ENCODE data around the gene IFNK.

The IFNK gene, protein sequence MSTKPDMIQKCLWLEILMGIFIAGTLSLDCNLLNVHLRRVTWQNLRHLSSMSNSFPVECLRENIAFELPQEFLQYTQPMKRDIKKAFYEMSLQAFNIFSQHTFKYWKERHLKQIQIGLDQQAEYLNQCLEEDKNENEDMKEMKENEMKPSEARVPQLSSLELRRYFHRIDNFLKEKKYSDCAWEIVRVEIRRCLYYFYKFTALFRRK

GRCh38 chr9:27524236-27524635 lies at the start of gene IFNK:
Gene IFNK, plus strand, starts transcription at chr9:27524290. Its CDS starts 47 bp downstream, at chr9:27524337.
- Histone ChIP-seq H3K27me3 (replicated peaks; ENCODE audit: control insufficient read depth, insufficient read depth, low read length) (no peaks in the 10 kb centered on the region), H3K36me3 (ENCODE audit: control insufficient read depth, insufficient read depth, low read length) (no peaks in the 10 kb centered on the region), H3K4me3 (replicated peaks; ENCODE audit: low read depth, low read length) (no peak within 1 kb of the TSS)
- no peak for DNase-seq (ENCODE audit: extremely low read depth, insufficient read length)
- TF ChIP-seq, protein P1, sequence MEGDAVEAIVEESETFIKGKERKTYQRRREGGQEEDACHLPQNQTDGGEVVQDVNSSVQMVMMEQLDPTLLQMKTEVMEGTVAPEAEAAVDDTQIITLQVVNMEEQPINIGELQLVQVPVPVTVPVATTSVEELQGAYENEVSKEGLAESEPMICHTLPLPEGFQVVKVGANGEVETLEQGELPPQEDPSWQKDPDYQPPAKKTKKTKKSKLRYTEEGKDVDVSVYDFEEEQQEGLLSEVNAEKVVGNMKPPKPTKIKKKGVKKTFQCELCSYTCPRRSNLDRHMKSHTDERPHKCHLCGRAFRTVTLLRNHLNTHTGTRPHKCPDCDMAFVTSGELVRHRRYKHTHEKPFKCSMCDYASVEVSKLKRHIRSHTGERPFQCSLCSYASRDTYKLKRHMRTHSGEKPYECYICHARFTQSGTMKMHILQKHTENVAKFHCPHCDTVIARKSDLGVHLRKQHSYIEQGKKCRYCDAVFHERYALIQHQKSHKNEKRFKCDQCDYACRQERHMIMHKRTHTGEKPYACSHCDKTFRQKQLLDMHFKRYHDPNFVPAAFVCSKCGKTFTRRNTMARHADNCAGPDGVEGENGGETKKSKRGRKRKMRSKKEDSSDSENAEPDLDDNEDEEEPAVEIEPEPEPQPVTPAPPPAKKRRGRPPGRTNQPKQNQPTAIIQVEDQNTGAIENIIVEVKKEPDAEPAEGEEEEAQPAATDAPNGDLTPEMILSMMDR (IDR thresholded peaks at IDR 0.05; ENCODE audit: insufficient read depth, low read length, poor library complexity, severe bottlenecking), result no peak

DNA sequence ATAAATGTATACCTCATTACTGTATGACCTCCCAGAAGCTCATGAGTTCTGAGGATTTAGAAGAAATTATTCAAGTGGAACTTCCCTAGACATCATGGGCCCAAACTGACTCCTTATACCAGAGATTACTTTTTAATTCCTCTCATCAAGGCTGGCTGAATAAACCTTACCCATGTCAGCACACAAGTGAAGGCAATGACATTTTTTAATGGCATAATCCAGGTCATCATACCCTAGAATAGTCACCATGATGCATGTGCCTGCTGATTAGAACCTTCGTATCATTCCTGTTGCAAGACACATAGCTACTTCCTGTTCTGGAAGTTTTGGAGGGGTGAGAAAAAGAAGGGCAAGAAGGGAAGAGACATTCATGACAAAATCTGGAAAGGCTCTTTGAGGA lies 49.8 kb upstream of the IFNK start:
- DNase-seq (ENCODE audit: extremely low read depth, insufficient read length), result no peak
- TF ChIP-seq, protein P1 (IDR thresholded peaks at IDR 0.05; ENCODE audit: insufficient read depth, low read length, poor library complexity, severe bottlenecking), result no peak

DNA sequence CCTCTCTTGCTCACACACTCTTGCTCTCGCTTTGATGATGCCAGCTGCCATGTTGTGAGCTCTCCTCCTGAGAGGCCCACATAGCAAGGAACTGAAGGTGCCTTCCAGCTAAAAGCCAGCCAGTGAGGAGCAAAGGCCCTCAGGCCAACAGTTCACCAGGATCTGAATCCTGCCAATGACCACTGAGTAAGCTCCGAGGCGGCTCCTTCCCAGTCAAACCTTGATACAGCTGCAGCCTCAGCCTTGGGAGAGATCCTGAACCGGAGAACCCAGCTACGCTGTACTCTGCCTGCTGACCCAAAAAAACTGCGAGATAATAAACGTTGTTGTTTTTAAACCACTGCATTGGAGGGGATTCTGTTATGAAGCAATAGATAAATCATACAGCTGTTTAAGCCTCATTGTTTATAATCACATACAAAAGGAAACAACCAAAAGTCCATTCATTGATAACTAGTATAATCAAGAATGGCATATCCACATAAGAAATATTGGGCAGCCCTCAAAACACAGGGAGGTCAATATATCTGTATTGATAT lies 49.0 kb upstream of the IFNK start:
- H3K27me3 ChIP-seq (replicated peaks; ENCODE audit: control insufficient read depth, insufficient read depth, low read length), result no peaks in the 10 kb centered on the region
- no peak overlapping the region for H3K4me3 ChIP-seq (replicated peaks; ENCODE audit: low read depth, low read length)
- H3K36me3 ChIP-seq (ENCODE audit: control insufficient read depth, insufficient read depth, low read length), result no peaks in the 10 kb centered on the region
- no peak for DNase-seq (ENCODE audit: extremely low read depth, insufficient read length)
- TF ChIP-seq, protein P1 (IDR thresholded peaks at IDR 0.05; ENCODE audit: insufficient read depth, low read length, poor library complexity, severe bottlenecking), result no peak

More for the DNA sequence above, 49.8 kb upstream of the IFNK start:
- no peak overlapping the region for H3K4me3 ChIP-seq (replicated peaks; ENCODE audit: low read depth, low read length)
- H3K36me3 ChIP-seq (ENCODE audit: control insufficient read depth, insufficient read depth, low read length), result no peaks in the 10 kb centered on the region
- no peaks in the 10 kb centered on the region for H3K27me3 ChIP-seq (replicated peaks; ENCODE audit: control insufficient read depth, insufficient read depth, low read length)

DNA sequence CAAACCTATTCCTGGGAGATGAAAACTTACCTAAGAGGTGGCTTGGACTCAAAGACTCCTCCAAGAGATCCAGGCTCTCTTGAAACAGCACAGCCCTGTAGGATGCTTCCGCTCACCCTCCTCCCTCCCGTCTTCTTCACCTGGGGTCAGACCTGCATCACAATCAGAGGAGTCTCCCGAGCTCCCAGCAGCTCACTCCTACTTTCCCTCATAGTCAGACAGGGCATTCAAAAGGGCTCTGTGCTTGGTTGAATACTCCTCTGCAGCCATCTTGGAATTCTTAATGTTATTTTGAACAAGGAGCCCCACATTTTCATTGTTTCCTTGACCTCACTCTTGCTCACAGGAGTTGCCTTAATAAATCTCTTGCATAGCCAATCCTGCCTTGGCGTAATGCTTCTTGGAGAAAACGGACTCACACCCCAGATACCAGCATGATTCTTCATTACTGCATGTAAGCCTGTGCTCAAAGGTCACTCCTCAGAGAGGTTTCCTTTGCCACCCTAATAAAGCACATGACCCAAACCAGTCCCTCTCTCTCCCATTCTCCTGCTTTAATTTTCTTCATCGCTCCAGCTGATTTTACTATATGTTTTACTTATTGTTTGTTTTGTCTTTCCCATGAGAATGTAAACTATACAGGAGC lies 47.1 kb upstream of the IFNK start:
- H3K4me3 ChIP-seq (replicated peaks; ENCODE audit: low read depth, low read length), result no peak overlapping the region
- no peaks in the 10 kb centered on the region for H3K36me3 ChIP-seq (ENCODE audit: control insufficient read depth, insufficient read depth, low read length)
- H3K27me3 ChIP-seq (replicated peaks; ENCODE audit: control insufficient read depth, insufficient read depth, low read length), result no peaks in the 10 kb centered on the region
- TF ChIP-seq, protein P1 (IDR thresholded peaks at IDR 0.05; ENCODE audit: insufficient read depth, low read length, poor library complexity, severe bottlenecking), result no peak
- DNase-seq (ENCODE audit: extremely low read depth, insufficient read length), result no peak

- TF ChIP-seq, protein P1 (IDR thresholded peaks at IDR 0.05; ENCODE audit: insufficient read depth, low read length, poor library complexity, severe bottlenecking), result no peak
- DNase-seq (ENCODE audit: extremely low read depth, insufficient read length), result no peak
- no peaks in the 10 kb centered on the region for H3K36me3 ChIP-seq (ENCODE audit: control insufficient read depth, insufficient read depth, low read length)
- no peak overlapping the region for H3K4me3 ChIP-seq (replicated peaks; ENCODE audit: low read depth, low read length)
- no peaks in the 10 kb centered on the region for H3K27me3 ChIP-seq (replicated peaks; ENCODE audit: control insufficient read depth, insufficient read depth, low read length)
Observed at GRCh38 chr9:27478322-27478721, 45.8 kb upstream of the IFNK start.

Data from GM06990 (cell line).